C4-2B (cell line): ENCODE results near the gene THRB.

Experiments
- H3K27ac ChIP-seq: fragments of 450-650 bp; 2 replicates; pipeline ENCODE4 v1.5.1; 2017
- CTCF ChIP-seq: fragments of 450-650 bp; conservative IDR thresholded peaks from 2 replicates; pipeline ENCODE4 v1.5.1; 2017; ENCODE audit warnings: mild to moderate bottlenecking
- ZFX ChIP-seq: fragments of 450-650 bp; IDR thresholded peaks from 2 replicates; pipeline ENCODE4 v1.6.1; 2017

Gene THRB

GRCh38 chr3:24504772-24505171, 10.1 kb upstream of the THRB start:
- TF ChIP-seq ZFX (no peak), CTCF (no peak)
- H3K27ac ChIP-seq: no peak overlapping the region

GRCh38 chr3:24503616-24504113, 9.0 kb upstream of the THRB start:
- no peak overlapping the region for H3K27ac ChIP-seq
- TF ChIP-seq ZFX (no peak), CTCF (no peak)

GRCh38 chr3:24502690-24503089, 8.0 kb upstream of the THRB start:
- no peak overlapping the region for H3K27ac ChIP-seq
- TF ChIP-seq CTCF (no peak), ZFX (no peak)

GRCh38 chr3:24500806-24501205, 6.2 kb upstream of the THRB start:
- TF ChIP-seq CTCF: no peak
- TF ChIP-seq ZFX: no peak
- no peak overlapping the region for H3K27ac ChIP-seq

GRCh38 chr3:24499991-24500390, 5.3 kb upstream of the THRB start:
- TF ChIP-seq CTCF (no peak), ZFX (no peak)
- H3K27ac ChIP-seq: no peak overlapping the region

GRCh38 chr3:24498796-24499195, 4.1 kb upstream of the THRB start:
- no peak overlapping the region for H3K27ac ChIP-seq
- TF ChIP-seq ZFX (no peak), CTCF (no peak)

GRCh38 chr3:24498391-24498790, 3.7 kb upstream of the THRB start:
- no peak for TF ChIP-seq ZFX
- no peak for TF ChIP-seq CTCF

More at GRCh38 chr3:24498391-24498790, 3.7 kb upstream of the THRB start:
- H3K27ac ChIP-seq: no peak overlapping the region
